Adrenal gland (tissue), 5 donors: Measurements from ENCODE around the gene NINJ1.

ENCODE experiments used
- CTCF ChIP-seq, 6 experiments: fragments of 450-650 bp in 4 of 6; fragments of 200-600 bp in 2 of 6; sonication (generic) in 1 of 6; IDR thresholded peaks; 1 replicate in 5 of 6; 2 replicates in 1 of 6; pipeline versions ENCODE4 v1.5.1 to v1.8.0; 2016 to 2021; ENCODE audit warnings: antibody characterized with exemption in 6 of 6, mild to moderate bottlenecking in 2 of 6, moderate library complexity in 1 of 6
- POLR2A ChIP-seq, 2 donors: fragments of 450-650 bp; IDR thresholded peaks; one replicate each; pipeline ENCODE4 v1.6.1; 2017; ENCODE audit warnings: antibody characterized with exemption in 2 of 2, mild to moderate bottlenecking in 2 of 2, moderate library complexity in 1 of 2
- donor health status: DM: no; HTN: no; CAD: no.

DNA sequence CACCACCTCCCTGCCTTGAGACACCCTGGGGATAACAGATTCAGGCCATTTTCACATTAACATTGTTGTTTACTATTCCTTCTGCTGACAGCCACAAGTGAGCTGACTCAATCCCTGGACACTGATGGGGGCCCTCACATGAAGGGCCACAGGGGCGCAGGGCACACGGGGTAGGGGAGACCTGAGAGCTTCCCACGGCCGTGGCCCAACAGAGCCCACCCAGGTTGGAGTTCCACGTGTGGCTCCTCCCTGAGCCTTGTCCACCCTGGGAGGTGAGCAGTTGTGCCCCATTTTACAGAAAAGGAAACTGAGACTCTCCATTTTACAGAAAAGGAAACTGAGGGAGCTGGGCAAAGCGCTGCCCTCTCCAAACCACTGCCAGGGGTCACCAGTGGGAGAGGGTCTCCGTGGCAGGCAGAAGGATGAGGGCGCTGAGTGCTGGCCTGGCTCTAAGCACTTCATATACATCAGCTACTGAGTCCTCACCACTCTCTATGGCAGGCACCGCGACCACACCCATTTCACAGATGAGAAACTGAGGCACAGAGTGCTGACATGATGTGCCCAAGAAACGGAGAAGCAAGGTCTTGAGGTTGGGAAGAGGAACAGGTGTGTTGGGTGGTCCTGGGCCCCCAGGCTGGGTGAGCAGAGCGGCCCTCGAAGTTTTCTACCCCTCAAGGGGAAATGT is 2.3 kb downstream of the NINJ1 start:
- TF ChIP-seq CTCF (IDR thresholded peaks at IDR 0.05) (no peak), POLR2A (IDR thresholded peaks at IDR 0.05) (no peak)
